ENCODE measurements around the gene ADARB2. TPM values are rescaled to one million over a fixed set of nuclear protein-coding genes. Genes with fewer than 3 reads are reported as not detected.

The ADARB2 gene
- total and polyA plus RNA-seq, 3 donors from 2014 or later, result 8.5 to 13.0 (median 10.4) TPM

GRCh38 chr10:1448252-1448930, 288.9 kb downstream of the ADARB2 start:
- Histone ChIP-seq H3K4me1 (no peaks in the 10 kb centered on the region), H3K27ac (no peak overlapping the region), H3K27me3 (no peaks in the 10 kb centered on the region), H3K4me3 (no peak overlapping the region), H3K36me3 (ENCODE audit: low read depth, missing control alignments) (no peaks in the 10 kb centered on the region), H3K9me3 (no peaks in the 10 kb centered on the region)
- WGBS, 2 donors, result 17 to 61% methylated on average over 2 to 4 of the region's 4 CpGs
- intact Hi-C loops (cut with DNase I; ENCODE audit: low total_unique reads), result no loop called here
- DNase-seq, result no peak
- no peak for TF ChIP-seq POLR2A (IDR thresholded peaks at IDR 0.05)
- TF ChIP-seq CTCF (IDR thresholded peaks at IDR 0.05), result no peak

- intact Hi-C loops (cut with DNase I; ENCODE audit: low total_unique reads), result no loop called here
- no peaks in the 10 kb centered on the region for H3K36me3 ChIP-seq (ENCODE audit: low read depth, missing control alignments)
- no peak for DNase-seq
- no peak for TF ChIP-seq CTCF (IDR thresholded peaks at IDR 0.05)
- no peak for TF ChIP-seq POLR2A (IDR thresholded peaks at IDR 0.05)
- no peak overlapping the region for H3K4me3 ChIP-seq
- H3K9me3 ChIP-seq, result no peaks in the 10 kb centered on the region
- no peak overlapping the region for H3K27ac ChIP-seq
- WGBS, 2 donors, result 85 to 89% methylated on average over 2 of the region's 2 CpGs
- H3K4me1 ChIP-seq, result no peaks in the 10 kb centered on the region
- no peaks in the 10 kb centered on the region for H3K27me3 ChIP-seq
Measured at GRCh38 chr10:1444826-1445225, 292.5 kb downstream of the ADARB2 start.

- TF ChIP-seq CTCF (IDR thresholded peaks at IDR 0.05) (no peak), POLR2A (IDR thresholded peaks at IDR 0.05) (no peak)
- Histone ChIP-seq H3K36me3 (ENCODE audit: low read depth, missing control alignments) (no peaks in the 10 kb centered on the region), H3K27me3 (no peaks in the 10 kb centered on the region), H3K27ac (no peak overlapping the region), H3K4me3 (no peak overlapping the region), H3K9me3 (no peaks in the 10 kb centered on the region), H3K4me1 (no peaks in the 10 kb centered on the region)
- 75 to 81% methylated on average over 2 of the region's 2 CpGs for WGBS, 2 donors
- intact Hi-C loops (cut with DNase I; ENCODE audit: low total_unique reads), result no loop called here
- no peak for DNase-seq
Measured at GRCh38 chr10:1440897-1441296, 296.4 kb downstream of the ADARB2 start.

- H3K9me3 ChIP-seq, result no peaks in the 10 kb centered on the region
- H3K4me1 ChIP-seq, result no peaks in the 10 kb centered on the region
- WGBS, 2 donors, result 35 to 40% methylated on average over 22 of the region's 22 CpGs
- H3K27ac ChIP-seq, result no peak overlapping the region
- TF ChIP-seq CTCF (IDR thresholded peaks at IDR 0.05), result no peak
- TF ChIP-seq POLR2A (IDR thresholded peaks at IDR 0.05), result no peak
- DNase-seq, result no peak
- H3K4me3 ChIP-seq, result no peak overlapping the region
- intact Hi-C loops (cut with DNase I; ENCODE audit: low total_unique reads), result no loop called here
- no peaks in the 10 kb centered on the region for H3K27me3 ChIP-seq
- no peaks in the 10 kb centered on the region for H3K36me3 ChIP-seq (ENCODE audit: low read depth, missing control alignments)
Measured at GRCh38 chr10:1434912-1435692, 302.2 kb downstream of the ADARB2 start.

Measured in testis (tissue), 3 donors.